ENCODE results near the gene LEF1. TPM values are rescaled to one million over a fixed set of nuclear protein-coding genes. Genes with fewer than 3 reads are reported as not detected.
A peak's percentile ranks its signal among the peaks of the same experiment; 100 is the strongest.

LEF1 gene
- total RNA-seq, 1 experiment from 2014 or later: 0.54 TPM

- TF ChIP-seq REST (IDR thresholded peaks at IDR 0.05; ENCODE audit: insufficient read depth in 1 of 2, low read depth in 2 of 2, low read length in 1 of 2): no peak
- TF ChIP-seq POLR2AphosphoS5 (IDR thresholded peaks at IDR 0.05; ENCODE audit: low read depth, low read length): no peak
- TF ChIP-seq, protein P1, sequence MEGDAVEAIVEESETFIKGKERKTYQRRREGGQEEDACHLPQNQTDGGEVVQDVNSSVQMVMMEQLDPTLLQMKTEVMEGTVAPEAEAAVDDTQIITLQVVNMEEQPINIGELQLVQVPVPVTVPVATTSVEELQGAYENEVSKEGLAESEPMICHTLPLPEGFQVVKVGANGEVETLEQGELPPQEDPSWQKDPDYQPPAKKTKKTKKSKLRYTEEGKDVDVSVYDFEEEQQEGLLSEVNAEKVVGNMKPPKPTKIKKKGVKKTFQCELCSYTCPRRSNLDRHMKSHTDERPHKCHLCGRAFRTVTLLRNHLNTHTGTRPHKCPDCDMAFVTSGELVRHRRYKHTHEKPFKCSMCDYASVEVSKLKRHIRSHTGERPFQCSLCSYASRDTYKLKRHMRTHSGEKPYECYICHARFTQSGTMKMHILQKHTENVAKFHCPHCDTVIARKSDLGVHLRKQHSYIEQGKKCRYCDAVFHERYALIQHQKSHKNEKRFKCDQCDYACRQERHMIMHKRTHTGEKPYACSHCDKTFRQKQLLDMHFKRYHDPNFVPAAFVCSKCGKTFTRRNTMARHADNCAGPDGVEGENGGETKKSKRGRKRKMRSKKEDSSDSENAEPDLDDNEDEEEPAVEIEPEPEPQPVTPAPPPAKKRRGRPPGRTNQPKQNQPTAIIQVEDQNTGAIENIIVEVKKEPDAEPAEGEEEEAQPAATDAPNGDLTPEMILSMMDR (IDR thresholded peaks at IDR 0.05): no peak
- TF ChIP-seq TCF7L2 (IDR thresholded peaks at IDR 0.05; ENCODE audit: low read depth, low read length): no peak
- TF ChIP-seq SIN3A (IDR thresholded peaks at IDR 0.05; ENCODE audit: borderline replicate concordance, insufficient read depth, low read depth, low read length): no peak
- Histone ChIP-seq H3K27ac (ENCODE audit: low read length) (no peak overlapping the region), H3K36me3 (ENCODE audit: control insufficient read depth, insufficient read depth, low read length) (no peaks in the 10 kb centered on the region), H3K9me3 (ENCODE audit: control insufficient read depth, insufficient read depth, low read depth, low read length) (no peaks in the 10 kb centered on the region), H3K27me3 (ENCODE audit: control insufficient read depth, insufficient read depth, low read length) (no peaks in the 10 kb centered on the region; the same call in 1 of the 2 replicates), H3K4me3 (ENCODE audit: low read depth in 2 of 2, low read length in 2 of 2) (peak overlapping the region in 1 of 2 experiments; percentile 13; a peak in 2 of 4 replicates), H3K4me1 (ENCODE audit: control insufficient read depth, insufficient read depth, low read length) (no peaks in the 10 kb centered on the region; the same call in 1 of the 2 replicates)
- ChIA-PET POLR2A (no interaction called here), CTCF (no interaction called here)
- intact Hi-C loops (cut with micrococcal nuclease; ENCODE audit: unreplicated experiment): no loop called here
- in situ Hi-C loops (cut with HindIII; ENCODE audit: low pct_unique_long_range_greater_than_20kb, low sequenced_read_pairs): no loop called here
- DNase-seq (ENCODE audit: low read depth, low spot score): no peak
- ATAC-seq: no peak
- BruUV-seq (replicated peaks): no TSS peak
These were observed 119.7 kb downstream of the LEF1 start for GRCh38 chr4:108048997-108049396.

DNA sequence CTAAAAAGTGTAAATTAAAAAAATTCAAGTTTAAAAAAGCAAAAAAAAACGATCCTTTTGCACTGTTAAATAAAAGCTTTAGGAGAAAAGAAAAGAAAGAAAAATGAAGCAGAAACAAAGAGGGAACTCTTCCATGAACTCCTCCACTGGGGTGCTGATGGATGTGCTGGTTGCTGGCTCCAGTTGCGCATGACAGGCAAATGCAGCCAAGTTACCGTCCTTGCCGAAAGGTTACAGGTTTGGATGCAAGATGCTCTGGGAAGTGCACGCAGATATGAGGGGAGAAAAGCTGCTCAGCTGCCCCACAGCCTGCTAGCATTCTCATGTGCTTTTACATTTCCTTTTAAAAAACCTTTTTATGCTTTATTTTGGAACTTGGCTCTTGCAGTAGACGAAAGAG lies 120.6 kb downstream of the LEF1 start:
- intact Hi-C loops (cut with micrococcal nuclease; ENCODE audit: unreplicated experiment): no loop called here
- POLR2A ChIA-PET: interaction anchor here (0.6 kb wide), 1 partner anchor 56 kb away, joined by 3 read pairs; no protein-coding TSS in a partner anchor

More for the DNA sequence above, 120.6 kb downstream of the LEF1 start:
- in situ Hi-C loops (cut with HindIII; ENCODE audit: low pct_unique_long_range_greater_than_20kb, low sequenced_read_pairs): no loop called here
- DNase-seq (ENCODE audit: low read depth, low spot score) (no peak), ATAC-seq (no peak)
- CTCF ChIA-PET: no interaction called here
- H3K36me3 ChIP-seq (ENCODE audit: control insufficient read depth, insufficient read depth, low read length): no peaks in the 10 kb centered on the region
- no peaks in the 10 kb centered on the region for H3K27me3 ChIP-seq (ENCODE audit: control insufficient read depth, insufficient read depth, low read length)
- no peak overlapping the region for H3K4me3 ChIP-seq (ENCODE audit: low read depth in 2 of 2, low read length in 2 of 2)
- TF ChIP-seq SIN3A (IDR thresholded peaks at IDR 0.05; ENCODE audit: borderline replicate concordance, insufficient read depth, low read depth, low read length): no peak
- no peak for TF ChIP-seq TCF7L2 (IDR thresholded peaks at IDR 0.05; ENCODE audit: low read depth, low read length)
- TF ChIP-seq REST (IDR thresholded peaks at IDR 0.05; ENCODE audit: insufficient read depth in 1 of 2, low read depth in 2 of 2, low read length in 1 of 2): no peak
- no peak for TF ChIP-seq POLR2AphosphoS5 (IDR thresholded peaks at IDR 0.05; ENCODE audit: low read depth, low read length)
- TF ChIP-seq, protein P1 (IDR thresholded peaks at IDR 0.05): no peak
- no peaks in the 10 kb centered on the region; the same call in 1 of the 2 replicates for H3K4me1 ChIP-seq (ENCODE audit: control insufficient read depth, insufficient read depth, low read length)
- no peak overlapping the region for H3K27ac ChIP-seq (ENCODE audit: low read length)
- H3K9me3 ChIP-seq (ENCODE audit: control insufficient read depth, insufficient read depth, low read depth, low read length): no peaks in the 10 kb centered on the region
- no TSS peak for BruUV-seq (replicated peaks)
